ENCODE data around the gene GPSM1. TPM values are rescaled to one million over a fixed set of nuclear protein-coding genes. Genes with fewer than 3 reads are reported as not detected.

Gene GPSM1
- total RNA-seq, 1 donor from 2014 or later, result 31.7 TPM

GRCh38 chr9:136380381-136380780 is 53.0 kb downstream of the GPSM1 start:
- Mint-ChIP-seq H3K4me3 (ENCODE audit: unreplicated experiment) (no peak overlapping the region), H3K27me3 (ENCODE audit: unreplicated experiment) (peaks cover 1% of the 10 kb centered on the region), H3K9me3 (ENCODE audit: unreplicated experiment) (no peaks in the 10 kb centered on the region), H3K4me1 (ENCODE audit: unreplicated experiment) (no peaks in the 10 kb centered on the region), H3K36me3 (ENCODE audit: low read depth, unreplicated experiment) (peaks cover 17% of the 10 kb centered on the region), H3K27ac (ENCODE audit: unreplicated experiment) (no peak overlapping the region)
- no peak for TF ChIP-seq CTCF (IDR thresholded peaks at IDR 0.05; ENCODE audit: unreplicated experiment)
- no peak for DNase-seq (ENCODE audit: low spot score)

- peaks cover 1% of the 10 kb centered on the region for H3K27me3 Mint-ChIP-seq (ENCODE audit: unreplicated experiment)
- no peaks in the 10 kb centered on the region for H3K9me3 Mint-ChIP-seq (ENCODE audit: unreplicated experiment)
- DNase-seq (ENCODE audit: low spot score), result no peak
- peaks cover 21% of the 10 kb centered on the region for H3K36me3 Mint-ChIP-seq (ENCODE audit: low read depth, unreplicated experiment)
- no peak overlapping the region for H3K4me3 Mint-ChIP-seq (ENCODE audit: unreplicated experiment)
- no peaks in the 10 kb centered on the region for H3K4me1 Mint-ChIP-seq (ENCODE audit: unreplicated experiment)
- H3K27ac Mint-ChIP-seq (ENCODE audit: unreplicated experiment), result no peak overlapping the region
- no peak for TF ChIP-seq CTCF (IDR thresholded peaks at IDR 0.05; ENCODE audit: unreplicated experiment)
Measured at GRCh38 chr9:136381311-136381710, 54.0 kb downstream of the GPSM1 start.

- H3K9me3 Mint-ChIP-seq (ENCODE audit: unreplicated experiment), result no peaks in the 10 kb centered on the region
- H3K4me3 Mint-ChIP-seq (ENCODE audit: unreplicated experiment), result no peak overlapping the region
- H3K27me3 Mint-ChIP-seq (ENCODE audit: unreplicated experiment), result peaks cover 1% of the 10 kb centered on the region
- no peak overlapping the region for H3K27ac Mint-ChIP-seq (ENCODE audit: unreplicated experiment)
- TF ChIP-seq CTCF (IDR thresholded peaks at IDR 0.05; ENCODE audit: unreplicated experiment), result no peak
- peaks cover 21% of the 10 kb centered on the region for H3K36me3 Mint-ChIP-seq (ENCODE audit: low read depth, unreplicated experiment)
- DNase-seq (ENCODE audit: low spot score), result no peak
- no peaks in the 10 kb centered on the region for H3K4me1 Mint-ChIP-seq (ENCODE audit: unreplicated experiment)
Measured at GRCh38 chr9:136381966-136382513, 54.7 kb downstream of the GPSM1 start.

GRCh38 chr9:136383436-136383835 is 56.1 kb downstream of the GPSM1 start:
- DNase-seq (ENCODE audit: low spot score), result no peak
- Mint-ChIP-seq H3K27me3 (ENCODE audit: unreplicated experiment) (peaks cover 1% of the 10 kb centered on the region), H3K9me3 (ENCODE audit: unreplicated experiment) (no peaks in the 10 kb centered on the region), H3K27ac (ENCODE audit: unreplicated experiment) (no peak overlapping the region), H3K4me3 (ENCODE audit: unreplicated experiment) (no peak overlapping the region), H3K4me1 (ENCODE audit: unreplicated experiment) (no peaks in the 10 kb centered on the region), H3K36me3 (ENCODE audit: low read depth, unreplicated experiment) (peaks cover 28% of the 10 kb centered on the region)
- TF ChIP-seq CTCF (IDR thresholded peaks at IDR 0.05; ENCODE audit: unreplicated experiment), result no peak

- TF ChIP-seq CTCF (IDR thresholded peaks at IDR 0.05; ENCODE audit: unreplicated experiment), result no peak
- H3K4me3 Mint-ChIP-seq (ENCODE audit: unreplicated experiment), result peak overlapping the region; percentile 65
- H3K27ac Mint-ChIP-seq (ENCODE audit: unreplicated experiment), result no peak overlapping the region
- DNase-seq (ENCODE audit: low spot score), result no peak
- no peaks in the 10 kb centered on the region for H3K9me3 Mint-ChIP-seq (ENCODE audit: unreplicated experiment)
- H3K4me1 Mint-ChIP-seq (ENCODE audit: unreplicated experiment), result no peaks in the 10 kb centered on the region
- H3K27me3 Mint-ChIP-seq (ENCODE audit: unreplicated experiment), result peaks cover 1% of the 10 kb centered on the region
- peaks cover 39% of the 10 kb centered on the region for H3K36me3 Mint-ChIP-seq (ENCODE audit: low read depth, unreplicated experiment)
Measured at GRCh38 chr9:136385015-136385414, 57.7 kb downstream of the GPSM1 start.
